NCI-H146 treated with DMSO at 0.1 percent for 48 hours (cell line): ENCODE data around the gene MAEA.

Experiments
- DNase-seq: peaks from one replicate; lab custom pipeline; 2025; ENCODE audit not compliant: unreplicated experiment; lab: John Stamatoyannopoulos, UW

Gene MAEA

GRCh38 chr4:1376841-1377605 is 87.3 kb downstream of the MAEA start:
- DNase-seq: no peak

- no peak for DNase-seq
These were observed 88.0 kb downstream of the MAEA start for GRCh38 chr4:1377606-1378261.

GRCh38 chr4:1378559-1379231 is 89.0 kb downstream of the MAEA start:
- no peak for DNase-seq

GRCh38 chr4:1379351-1379781 is 89.7 kb downstream of the MAEA start:
- DNase-seq: no peak

- DNase-seq: no peak
These were observed 90.2 kb downstream of the MAEA start for GRCh38 chr4:1379801-1380331.

- no peak for DNase-seq
These were observed 90.9 kb downstream of the MAEA start for GRCh38 chr4:1380368-1381151.

GRCh38 chr4:1381181-1381621 is 91.5 kb downstream of the MAEA start:
- DNase-seq: no peak

- no peak for DNase-seq
These were observed 92.4 kb downstream of the MAEA start for GRCh38 chr4:1381944-1382541.

GRCh38 chr4:1382776-1383727 is 93.4 kb downstream of the MAEA start:
- DNase-seq: no peak

GRCh38 chr4:1383728-1384591 is 94.3 kb downstream of the MAEA start:
- DNase-seq: no peak

GRCh38 chr4:1384675-1385372 is 95.1 kb downstream of the MAEA start:
- no peak for DNase-seq

- DNase-seq: no peak
These were observed 96.0 kb downstream of the MAEA start for GRCh38 chr4:1385373-1386340.
